CD4-positive, CD25-positive, alpha-beta regulatory T cell (primary cell): ENCODE results near the gene RNF13. TPM values are rescaled to one million over a fixed set of nuclear protein-coding genes. Genes with fewer than 3 reads are reported as not detected.

Experiments used
- ATAC-seq, 2 donors: fragments of 150-1000 bp; cut with Tn5 transposase; one replicate each; pipeline ENCODE4 v1.10.0; 2021; ENCODE audit warnings: low read depth in 2 of 2, moderate number of reproducible peaks in 2 of 2, moderate library complexity in 1 of 2
- DNase-seq, 3 donors: peaks; one replicate each; pipeline versions ENCODE4 v3.0.0 to v3.0.0-alpha.2; 2012 to 2022; ENCODE audit warnings: mixed read lengths in 1 of 3
- H3K27ac ChIP-seq: one replicate; pipeline ENCODE4 v1.7.0; 2013; ENCODE audit warnings: mild to moderate bottlenecking, low read length; ENCODE audit not compliant: insufficient read depth, poor library complexity, severe bottlenecking
- H3K27me3 ChIP-seq: one replicate; pipeline ENCODE4 v1.7.0; 2013; ENCODE audit warnings: low read length; ENCODE audit not compliant: control insufficient read depth, insufficient read depth
- H3K36me3 ChIP-seq: one replicate; pipeline ENCODE4 v1.7.0; 2013; ENCODE audit warnings: mild to moderate bottlenecking, low read length, moderate library complexity; ENCODE audit not compliant: control insufficient read depth, insufficient read depth
- H3K4me1 ChIP-seq: 2 replicates; pipeline ENCODE4 v1.7.0; 2013; ENCODE audit warnings: mild to moderate bottlenecking, low read length; ENCODE audit not compliant: insufficient read depth, control insufficient read depth, poor library complexity, severe bottlenecking
- H3K4me3 ChIP-seq: one replicate; pipeline ENCODE4 v1.7.0; 2013; ENCODE audit warnings: low read depth, mild to moderate bottlenecking, low read length, moderate library complexity
- H3K9me3 ChIP-seq, 2 experiments: 1 replicate in 1 of 2; 2 replicates in 1 of 2; pipeline ENCODE4 v1.7.0; 2013; ENCODE audit warnings: low read length in 2 of 2, mild to moderate bottlenecking in 1 of 2, moderate library complexity in 1 of 2; ENCODE audit not compliant: control insufficient read depth in 2 of 2
- H3K27ac Mint-ChIP-seq, 3 donors: one replicate each; pipeline ENCODE4 v1.8.0; 2020 to 2022; ENCODE audit warnings: mild to moderate bottlenecking in 3 of 3, mixed read lengths in 3 of 3, moderate library complexity in 2 of 3
- H3K27me3 Mint-ChIP-seq: one replicate; pipeline ENCODE4 v1.8.0; 2022; ENCODE audit warnings: mild to moderate bottlenecking, mixed read lengths
- H3K36me3 Mint-ChIP-seq: one replicate; pipeline ENCODE4 v1.8.0; 2020; ENCODE audit warnings: mixed read lengths
- H3K4me1 Mint-ChIP-seq, 4 donors: one replicate each; pipeline ENCODE4 v1.8.0; 2020 to 2022; ENCODE audit warnings: mixed read lengths in 4 of 4, mild to moderate bottlenecking in 1 of 4
- H3K4me3 Mint-ChIP-seq, 4 donors: one replicate each; pipeline ENCODE4 v1.8.0; 2020 to 2022; ENCODE audit warnings: mild to moderate bottlenecking in 4 of 4, mixed read lengths in 4 of 4, moderate library complexity in 3 of 4
- H3K9me3 Mint-ChIP-seq, 7 donors: one replicate each; pipeline ENCODE4 v1.8.0; 2020 to 2022; ENCODE audit warnings: mixed read lengths in 7 of 7, mild to moderate bottlenecking in 3 of 7, moderate library complexity in 2 of 7
- polyA plus RNA-seq, 4 donors: library from polyadenylated mRNA; unstranded; fragments of 300-500 nt; fragmentation: Illumina TruSeq; gene quantifications; one replicate each; pipeline ENCODE4 v1.2.3, GENCODE V29; 2021
- total RNA-seq: library from RNA; stranded (reverse); gene quantifications from one replicate; pipeline ENCODE4 v1.2.3, GENCODE V29; 2022

RNF13 gene
- total and polyA plus RNA-seq, 5 donors from 2014 or later: 44.0 to 156 (median 136) TPM

DNA sequence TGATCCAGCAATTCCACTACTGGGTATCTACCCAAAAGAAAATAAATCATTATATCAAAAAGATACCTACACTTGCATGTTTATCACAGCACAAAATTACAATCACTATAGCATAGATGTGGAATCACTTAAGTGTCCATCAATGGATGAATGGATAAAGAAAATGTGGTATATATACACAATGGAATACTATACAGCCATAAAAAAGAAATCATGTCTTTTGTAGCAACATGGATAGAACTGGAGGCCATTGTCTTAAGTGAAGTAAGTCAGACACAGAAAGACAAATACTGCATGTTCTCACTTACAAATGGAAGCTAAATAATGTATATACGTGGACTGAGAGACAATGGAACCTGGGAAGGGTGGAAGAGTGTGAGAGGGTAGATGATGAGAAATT is 185.9 kb downstream of the RNF13 start:
- Mint-ChIP-seq H3K27ac (no peak overlapping the region), H3K4me3 (no peak overlapping the region), H3K36me3 (no peaks in the 10 kb centered on the region), H3K4me1 (no peaks in the 10 kb centered on the region), H3K27me3 (peaks cover 31% of the 10 kb centered on the region), H3K9me3 (peaks cover 0 to 21% (median 10%) of the 10 kb centered on the region in 7 donors)
- DNase-seq (no peak), ATAC-seq (no peak)
- H3K4me3 ChIP-seq: no peak overlapping the region
- H3K36me3 ChIP-seq: no peaks in the 10 kb centered on the region
- peaks cover 2% of the 10 kb centered on the region for H3K27me3 ChIP-seq
- H3K4me1 ChIP-seq: no peaks in the 10 kb centered on the region
- peaks cover 7 to 14% of the 10 kb centered on the region in 2 experiments for H3K9me3 ChIP-seq
- H3K27ac ChIP-seq: no peak overlapping the region

- Mint-ChIP-seq H3K9me3 (peaks cover 0 to 20% (median 10%) of the 10 kb centered on the region in 7 donors), H3K4me3 (no peak overlapping the region), H3K36me3 (no peaks in the 10 kb centered on the region), H3K4me1 (no peaks in the 10 kb centered on the region), H3K27me3 (peaks cover 31% of the 10 kb centered on the region), H3K27ac (no peak overlapping the region)
- H3K27ac ChIP-seq: no peak overlapping the region
- ATAC-seq (no peak), DNase-seq (no peak)
- no peaks in the 10 kb centered on the region for H3K4me1 ChIP-seq
- peaks cover 2% of the 10 kb centered on the region for H3K27me3 ChIP-seq
- no peaks in the 10 kb centered on the region for H3K36me3 ChIP-seq
- H3K9me3 ChIP-seq: peaks cover 5 to 11% of the 10 kb centered on the region in 2 experiments
- H3K4me3 ChIP-seq: no peak overlapping the region
These were observed 186.4 kb downstream of the RNF13 start for GRCh38 chr3:149999421-149999820.

- no peaks in the 10 kb centered on the region for H3K36me3 Mint-ChIP-seq
- Histone ChIP-seq H3K9me3 (no peaks in the 10 kb centered on the region), H3K27me3 (peaks cover 2% of the 10 kb centered on the region), H3K4me3 (no peak overlapping the region), H3K27ac (no peak overlapping the region), H3K4me1 (no peaks in the 10 kb centered on the region), H3K36me3 (no peaks in the 10 kb centered on the region)
- no peaks in the 10 kb centered on the region for H3K4me1 Mint-ChIP-seq
- DNase-seq (no peak), ATAC-seq (no peak)
- peaks cover 28% of the 10 kb centered on the region for H3K27me3 Mint-ChIP-seq
- peak overlapping the region in 1 of 4 donors; percentile 24 for H3K4me3 Mint-ChIP-seq
- H3K27ac Mint-ChIP-seq: no peak overlapping the region
- peaks cover 0 to 11% (median 4%) of the 10 kb centered on the region in 7 donors for H3K9me3 Mint-ChIP-seq
These were observed 187.6 kb downstream of the RNF13 start for GRCh38 chr3:150000641-150001040.

DNA sequence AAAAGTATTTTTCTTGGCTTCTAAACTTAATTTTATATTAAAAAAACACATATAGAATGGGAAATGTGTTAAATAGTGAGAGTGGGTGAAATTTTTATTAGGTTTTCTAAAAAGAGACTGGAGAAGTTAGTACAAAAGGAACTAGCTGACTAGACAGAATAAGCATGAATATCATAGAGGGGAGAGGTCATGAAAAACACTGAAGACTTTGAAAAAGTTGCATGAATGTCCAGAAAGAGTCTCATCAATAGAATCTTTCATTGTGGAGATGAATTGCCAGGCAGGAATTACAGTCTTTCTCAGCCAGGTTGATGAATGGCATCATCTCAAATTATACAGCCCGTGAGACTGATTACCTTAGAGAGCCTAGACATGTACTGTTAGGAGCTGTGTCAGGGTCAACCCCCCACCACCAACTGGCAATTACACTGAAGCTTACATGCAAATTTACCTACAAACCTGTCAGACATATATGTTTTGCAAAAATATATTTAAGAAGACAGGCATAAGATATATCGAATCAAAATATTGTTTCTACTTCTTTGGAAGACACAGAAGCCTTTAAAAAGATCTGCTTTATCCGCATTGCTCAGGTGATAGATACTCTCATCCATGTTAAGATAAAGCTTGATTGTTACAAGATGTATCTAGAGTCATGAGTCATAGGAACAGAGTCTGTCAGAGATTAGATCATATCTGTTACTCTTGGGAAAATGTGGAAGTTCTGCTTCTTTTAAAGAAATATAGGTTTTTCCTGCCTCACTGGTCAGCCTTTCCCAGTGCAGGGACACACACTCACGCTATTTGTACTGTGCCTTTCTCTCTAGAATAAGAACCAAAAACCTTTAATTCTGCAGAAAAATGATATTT is 192.5 kb downstream of the RNF13 start:
- peaks cover 10% of the 10 kb centered on the region for H3K27me3 Mint-ChIP-seq
- no peaks in the 10 kb centered on the region for H3K36me3 Mint-ChIP-seq
- no peak overlapping the region for H3K27ac Mint-ChIP-seq
- H3K36me3 ChIP-seq: no peaks in the 10 kb centered on the region
- H3K9me3 Mint-ChIP-seq: peaks cover 0 to 6% (median 0%) of the 10 kb centered on the region in 7 donors
- H3K4me1 ChIP-seq: no peaks in the 10 kb centered on the region
- H3K9me3 ChIP-seq: no peaks in the 10 kb centered on the region
- H3K4me1 Mint-ChIP-seq: no peaks in the 10 kb centered on the region
- peaks cover 2% of the 10 kb centered on the region for H3K27me3 ChIP-seq
- H3K4me3 ChIP-seq: no peak overlapping the region
- DNase-seq (no peak), ATAC-seq (no peak)
- H3K27ac ChIP-seq: no peak overlapping the region
- H3K4me3 Mint-ChIP-seq: no peak overlapping the region

DNA sequence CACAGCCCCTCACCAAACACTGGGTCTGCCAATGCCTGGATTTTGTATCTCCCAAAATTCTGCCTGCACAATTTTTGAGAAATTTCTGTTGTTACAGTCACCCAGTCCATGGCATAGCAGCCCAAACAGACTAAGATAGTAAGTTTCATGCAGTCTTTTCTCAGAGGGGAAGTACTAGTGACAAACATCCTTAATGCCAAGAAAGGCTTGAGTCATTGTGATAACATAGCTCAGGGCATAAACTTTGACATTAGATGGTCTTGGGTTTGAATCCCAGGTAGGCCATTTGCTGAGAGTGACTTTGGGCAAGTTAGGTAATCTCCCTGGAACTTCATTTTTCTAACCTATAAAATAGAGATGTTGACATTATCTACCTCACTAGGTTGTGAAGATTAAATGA is 193.8 kb downstream of the RNF13 start:
- H3K27me3 Mint-ChIP-seq: peaks cover 4% of the 10 kb centered on the region
- DNase-seq: peak in 1 of 3 donors; percentile 12
- peaks cover 2% of the 10 kb centered on the region for H3K27me3 ChIP-seq

More for the DNA sequence above, 193.8 kb downstream of the RNF13 start:
- H3K4me1 Mint-ChIP-seq: no peaks in the 10 kb centered on the region
- Histone ChIP-seq H3K27ac (no peak overlapping the region), H3K9me3 (no peaks in the 10 kb centered on the region), H3K4me3 (no peak overlapping the region), H3K36me3 (no peaks in the 10 kb centered on the region), H3K4me1 (no peaks in the 10 kb centered on the region)
- no peak overlapping the region for H3K27ac Mint-ChIP-seq
- ATAC-seq: no peak
- no peak overlapping the region for H3K4me3 Mint-ChIP-seq
- H3K36me3 Mint-ChIP-seq: no peaks in the 10 kb centered on the region
- H3K9me3 Mint-ChIP-seq: peaks cover 0 to 6% (median 0%) of the 10 kb centered on the region in 7 donors

Other genes starting within 250 kb of the RNF13 start
- gene WWTR1, start 155.2 kb upstream of the RNF13 start, total RNA-seq: 2.0 TPM
- 1 to 10 TPM in 2 of 4 donors, under 1 TPM in 2; 0.33 to 1.9 (median 1.2) TPM for gene WWTR1, start 155.2 kb upstream of the RNF13 start, polyA plus RNA-seq
- gene COMMD2, start 60.7 kb upstream of the RNF13 start, total RNA-seq: 26.8 TPM
- gene COMMD2, start 60.7 kb upstream of the RNF13 start, polyA plus RNA-seq: 10 to 100 TPM; 63.1 to 72.5 (median 70.5) TPM
- not detected for gene ANKUB1, start 20.7 kb upstream of the RNF13 start, total RNA-seq
- gene ANKUB1, start 20.7 kb upstream of the RNF13 start, polyA plus RNA-seq: not detected
- gene PFN2, start 157.7 kb downstream of the RNF13 start, total RNA-seq: 3.3 TPM
- 1 to 10 TPM; 2.2 to 4.1 (median 3.3) TPM for gene PFN2, start 157.7 kb downstream of the RNF13 start, polyA plus RNA-seq